ENCODE results near the gene ZBTB47. TPM values are rescaled to one million over a fixed set of nuclear protein-coding genes. Genes with fewer than 3 reads are reported as not detected.

The ZBTB47 gene
- polyA plus RNA-seq, 1 experiment = 7.8 TPM

DNA sequence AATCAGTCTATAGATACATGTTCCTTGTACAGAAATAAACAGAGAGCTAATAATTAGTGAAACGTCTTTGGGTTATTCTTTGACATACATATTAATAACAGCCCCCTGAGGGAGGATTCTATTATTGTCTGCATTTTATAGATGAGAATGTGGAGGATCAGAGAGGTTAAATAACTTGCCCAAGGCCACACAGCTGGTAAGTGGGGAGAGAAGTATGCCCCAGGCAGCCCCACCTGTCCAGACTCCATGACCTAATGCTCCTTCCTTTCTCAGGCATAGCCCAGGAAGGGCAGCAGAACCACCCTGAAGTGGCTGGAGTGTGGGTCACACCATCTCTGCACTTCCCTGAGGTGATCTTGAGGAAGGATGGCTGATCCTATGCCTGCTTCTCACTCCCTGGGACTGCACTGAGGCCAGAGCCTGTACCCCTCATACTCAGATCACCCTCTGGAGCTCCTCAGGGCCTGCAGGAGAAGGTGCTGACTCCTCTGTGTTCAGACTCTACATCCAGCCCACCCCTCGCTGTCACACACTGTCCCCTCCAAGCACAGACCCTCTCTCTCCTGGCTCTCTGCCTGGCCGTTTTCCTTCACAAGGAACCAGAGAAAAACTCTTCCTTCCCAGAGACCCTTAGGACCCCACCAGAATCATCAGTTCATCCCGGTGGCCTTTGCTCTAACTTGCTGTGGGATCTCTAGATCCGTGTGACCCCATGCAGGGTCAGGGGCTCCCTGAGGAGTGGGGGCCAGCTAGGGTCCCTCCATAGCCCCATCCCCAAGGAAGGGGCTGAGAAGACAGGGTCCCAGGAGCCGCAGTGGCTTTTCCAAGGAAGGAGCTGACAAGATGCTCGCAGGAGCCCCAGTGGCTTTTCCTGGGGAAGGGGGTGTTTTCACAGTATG is 53.5 kb downstream of the ZBTB47 start:
- POLR2A ChIA-PET = no interaction called here
- no peak for DNase-seq (ENCODE audit: low read depth, low spot score)

DNA sequence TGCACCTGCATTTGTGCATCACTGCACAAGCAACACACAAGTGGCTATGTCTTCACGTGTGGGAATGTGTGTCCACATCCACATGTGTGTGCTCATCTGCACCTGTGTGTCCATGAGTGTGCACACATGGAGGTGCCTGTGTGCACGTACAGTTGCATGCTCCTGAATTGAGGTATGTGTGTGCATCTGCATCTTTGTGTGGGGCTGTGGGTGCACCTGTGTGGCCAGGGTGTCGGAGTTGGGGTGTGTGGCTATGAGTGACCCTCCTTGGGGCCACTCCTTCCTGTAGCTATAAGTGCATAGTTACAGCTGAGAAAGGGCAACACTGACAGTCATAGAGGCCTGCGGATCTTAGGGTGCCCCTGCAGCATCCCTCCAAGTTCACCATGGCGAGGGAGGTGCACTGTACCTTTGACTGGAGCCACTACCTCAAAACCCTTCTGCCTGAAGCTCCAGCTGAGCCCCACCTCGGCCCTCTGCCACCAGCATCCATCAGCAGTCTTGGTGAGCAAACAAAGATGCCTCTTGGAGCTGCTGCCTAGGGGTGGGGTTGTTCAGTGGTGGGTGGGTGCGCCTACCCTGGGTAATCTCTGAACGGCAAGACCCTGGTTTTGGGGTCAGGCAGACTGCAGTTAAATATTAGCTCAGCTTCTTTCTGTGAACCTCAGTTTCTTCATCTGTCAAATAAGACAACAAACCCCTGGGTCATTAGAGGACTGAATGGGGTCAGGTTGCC is 54.3 kb downstream of the ZBTB47 start:
- CTCF ChIA-PET = no interaction called here
- no peak for TF ChIP-seq CTCF (IDR thresholded peaks at IDR 0.05; ENCODE audit: low read depth, low read length)
- H3K27ac ChIP-seq (ENCODE audit: low read depth, low read length) = no peak overlapping the region
- no peaks in the 10 kb centered on the region for H3K9me3 ChIP-seq (ENCODE audit: control insufficient read depth, insufficient read depth, low read length)
- H3K27me3 ChIP-seq (ENCODE audit: control insufficient read depth, insufficient read depth, low read length) = peaks cover 27% of the 10 kb centered on the region
- no peak for DNase-seq (ENCODE audit: low read depth, low spot score)
- no peak overlapping the region for H3K4me3 ChIP-seq (ENCODE audit: low read depth, low read length)
- POLR2A ChIA-PET = no interaction called here

More for the DNA sequence above, 53.5 kb downstream of the ZBTB47 start:
- no peak for TF ChIP-seq CTCF (IDR thresholded peaks at IDR 0.05; ENCODE audit: low read depth, low read length)
- H3K27me3 ChIP-seq (ENCODE audit: control insufficient read depth, insufficient read depth, low read length) = peaks cover 22% of the 10 kb centered on the region
- H3K4me3 ChIP-seq (ENCODE audit: low read depth, low read length) = no peak overlapping the region
- CTCF ChIA-PET = no interaction called here
- no peaks in the 10 kb centered on the region for H3K9me3 ChIP-seq (ENCODE audit: control insufficient read depth, insufficient read depth, low read length)
- H3K27ac ChIP-seq (ENCODE audit: low read depth, low read length) = no peak overlapping the region

DNA sequence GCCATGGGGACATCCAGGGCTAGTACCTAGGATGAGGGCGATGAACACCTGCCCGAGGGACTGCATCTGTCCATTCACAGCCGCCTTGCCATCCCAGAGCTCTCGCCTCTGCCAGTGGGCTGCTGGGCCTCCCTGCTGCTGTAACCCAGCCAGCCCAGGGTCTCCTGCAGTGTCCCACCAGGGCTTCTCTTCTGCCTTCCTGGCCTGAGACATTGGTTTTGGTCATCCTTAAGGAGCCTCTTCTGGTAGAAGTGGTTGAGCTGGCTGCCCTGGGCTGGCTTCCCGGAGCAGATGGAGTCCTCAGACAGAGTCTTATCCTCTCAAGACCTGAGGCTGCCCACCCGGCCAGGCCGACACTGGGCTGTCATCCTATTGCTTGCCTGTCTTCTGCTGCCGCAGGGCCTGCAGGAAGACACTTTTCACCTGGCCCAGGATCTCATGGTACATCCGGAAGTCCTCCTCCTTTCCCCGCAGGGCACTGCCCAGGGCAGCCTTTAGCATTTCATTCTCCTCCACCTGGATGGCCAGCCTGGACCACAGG is 55.2 kb downstream of the ZBTB47 start:
- no peak for DNase-seq (ENCODE audit: low read depth, low spot score)
- Histone ChIP-seq H3K27me3 (ENCODE audit: control insufficient read depth, insufficient read depth, low read length) (peaks cover 34% of the 10 kb centered on the region), H3K4me3 (ENCODE audit: low read depth, low read length) (no peak overlapping the region), H3K27ac (ENCODE audit: low read depth, low read length) (no peak overlapping the region), H3K9me3 (ENCODE audit: control insufficient read depth, insufficient read depth, low read length) (no peaks in the 10 kb centered on the region)
- ChIA-PET POLR2A (no interaction called here), CTCF (no interaction called here)
- no peak for TF ChIP-seq CTCF (IDR thresholded peaks at IDR 0.05; ENCODE audit: low read depth, low read length)

DNA sequence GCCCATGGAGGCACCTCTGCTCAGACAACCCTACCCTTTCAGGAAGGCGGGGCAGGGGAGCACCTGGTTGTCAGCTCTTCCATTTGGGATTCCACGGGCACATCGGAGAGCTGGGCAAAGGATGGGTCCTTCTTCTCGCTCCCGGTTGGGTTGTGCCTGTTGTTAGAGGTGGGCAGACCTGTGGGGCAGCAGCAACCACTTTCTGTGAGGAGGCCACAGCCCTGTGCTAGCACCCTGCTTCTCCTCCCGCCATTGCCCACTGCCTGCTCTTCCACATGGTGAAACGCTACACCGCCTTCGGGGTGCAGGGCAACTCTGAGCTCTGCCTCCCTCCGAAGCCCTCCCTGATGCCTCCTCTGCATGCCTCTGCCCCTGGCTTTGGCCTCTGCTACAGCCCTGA is 56.1 kb downstream of the ZBTB47 start:
- ChIA-PET CTCF (interaction anchor here (1.2 kb wide), 1 partner anchor 36 kb away, joined by 3 read pairs; no protein-coding TSS in a partner anchor), POLR2A (no interaction called here)
- DNase-seq (ENCODE audit: low read depth, low spot score) = no peak
- Histone ChIP-seq H3K27me3 (ENCODE audit: control insufficient read depth, insufficient read depth, low read length) (peaks cover 42% of the 10 kb centered on the region), H3K4me3 (ENCODE audit: low read depth, low read length) (no peak overlapping the region), H3K27ac (ENCODE audit: low read depth, low read length) (no peak overlapping the region), H3K9me3 (ENCODE audit: control insufficient read depth, insufficient read depth, low read length) (no peaks in the 10 kb centered on the region)
- no peak for TF ChIP-seq CTCF (IDR thresholded peaks at IDR 0.05; ENCODE audit: low read depth, low read length)
